GM23248 (cell line): ENCODE measurements around the gene DDAH1. TPM values are rescaled to one million over a fixed set of nuclear protein-coding genes. Genes with fewer than 3 reads are reported as not detected.

Experiments
- DNase-seq: peaks from one replicate; pipeline ENCODE4 v3.0.0-alpha.2; 2015
- H2AFZ ChIP-seq: fragments of 200-600 bp; sonication (generic); 2 replicates; pipeline ENCODE4 v1.6.1; 2016; ENCODE audit warnings: antibody characterized with exemption
- H3F3A ChIP-seq: fragments of 200-600 bp; sonication (generic); 2 replicates; pipeline ENCODE4 v1.6.1; 2016; ENCODE audit warnings: mild to moderate bottlenecking, antibody characterized with exemption, mixed run types; ENCODE audit not compliant: insufficient read depth
- H3K27ac ChIP-seq: fragments of 200-600 bp; sonication (generic); 2 replicates; pipeline ENCODE4 v1.5.1; 2016; ENCODE audit warnings: mild to moderate bottlenecking
- H3K27me3 ChIP-seq: fragments of 200-600 bp; sonication (generic); replicated peaks from 2 replicates; pipeline ENCODE4 v1.6.1; 2016; ENCODE audit warnings: mild to moderate bottlenecking; ENCODE audit not compliant: insufficient read depth
- H3K36me3 ChIP-seq: fragments of 200-600 bp; sonication (generic); 2 replicates; pipeline ENCODE4 v1.6.1; 2016; ENCODE audit warnings: low read depth, mild to moderate bottlenecking
- H3K4me1 ChIP-seq: fragments of 200-600 bp; sonication (generic); 2 replicates; pipeline ENCODE4 v1.6.1; 2016; ENCODE audit warnings: mild to moderate bottlenecking; ENCODE audit not compliant: insufficient read depth
- H3K4me2 ChIP-seq: fragments of 200-600 bp; sonication (generic); one replicate; pipeline ENCODE4 v1.6.1; 2016; ENCODE audit warnings: mild to moderate bottlenecking; ENCODE audit not compliant: unreplicated experiment
- H3K4me3 ChIP-seq: fragments of 200-600 bp; sonication (generic); 2 replicates; pipeline ENCODE4 v1.5.1; 2016; ENCODE audit warnings: mild to moderate bottlenecking
- H3K79me2 ChIP-seq: fragments of 200-600 bp; sonication (generic); 2 replicates; pipeline ENCODE4 v1.6.1; 2016; ENCODE audit warnings: mild to moderate bottlenecking; ENCODE audit not compliant: insufficient read depth
- H3K9ac ChIP-seq: fragments of 200-600 bp; sonication (generic); 2 replicates; pipeline ENCODE4 v1.6.1; 2016; ENCODE audit warnings: mild to moderate bottlenecking
- H3K9me2 ChIP-seq: fragments of 200-600 bp; sonication (generic); 2 replicates; pipeline ENCODE4 v1.6.1; 2016; ENCODE audit warnings: mixed run types, mild to moderate bottlenecking, moderate library complexity; ENCODE audit not compliant: insufficient read depth
- H3K9me3 ChIP-seq: fragments of 200-600 bp; sonication (generic); one replicate; pipeline ENCODE4 v1.6.1; 2017; ENCODE audit warnings: low read depth
- H4K20me1 ChIP-seq: fragments of 200-600 bp; sonication (generic); 2 replicates; pipeline ENCODE4 v1.6.0; 2016; ENCODE audit not compliant: insufficient read depth
- EZH2 ChIP-seq: fragments of 200-600 bp; sonication (generic); IDR thresholded peaks from 2 replicates; pipeline ENCODE4 v1.6.1; 2018; ENCODE audit warnings: antibody characterized with exemption, mild to moderate bottlenecking; ENCODE audit not compliant: insufficient read depth, poor library complexity, severe bottlenecking
- EZH2phosphoT487 ChIP-seq: fragments of 200-600 bp; sonication (generic); IDR thresholded peaks from 2 replicates; pipeline ENCODE4 v1.6.1; 2018; ENCODE audit warnings: antibody characterized with exemption, moderate library complexity, mild to moderate bottlenecking, low read depth; ENCODE audit not compliant: insufficient read depth
- WGBS, 2 experiments: methylation state at CpG; one replicate each; pipeline ENCODE4 v1.1.6; 2015 to 2017; ENCODE audit warnings: low lambda C conversion rate in 2 of 2, low coverage in 1 of 2; ENCODE audit errors: missing lambda C conversion rate in 2 of 2; 5-methylcytosine and 5-hydroxymethylcytosine counted together
- in situ Hi-C: fragments of 300-500 bp; cut with MboI; formaldehyde crosslinking; loops from 2 replicates; pipeline ENCODE4 v1.15.0; 2020
- polyA plus RNA-seq: library from polyadenylated mRNA; unstranded; fragments of >200 nt; fragmentation: Nextera tagmentation; extraction: Ambion mirVana; gene quantifications from 2 replicates; pipeline ENCODE4 v1.2.1, GENCODE V29; 2016
- total RNA-seq: library from RNA; depleted of rRNA; stranded (reverse); fragments of >200 nt; shearing (Covaris generic); gene quantifications from 2 replicates; pipeline ENCODE4 v1.2.3, GENCODE V29; 2014

The DDAH1 gene
- total and polyA plus RNA-seq, 2 experiments from 2014 or later = 168 to 238 TPM

DNA sequence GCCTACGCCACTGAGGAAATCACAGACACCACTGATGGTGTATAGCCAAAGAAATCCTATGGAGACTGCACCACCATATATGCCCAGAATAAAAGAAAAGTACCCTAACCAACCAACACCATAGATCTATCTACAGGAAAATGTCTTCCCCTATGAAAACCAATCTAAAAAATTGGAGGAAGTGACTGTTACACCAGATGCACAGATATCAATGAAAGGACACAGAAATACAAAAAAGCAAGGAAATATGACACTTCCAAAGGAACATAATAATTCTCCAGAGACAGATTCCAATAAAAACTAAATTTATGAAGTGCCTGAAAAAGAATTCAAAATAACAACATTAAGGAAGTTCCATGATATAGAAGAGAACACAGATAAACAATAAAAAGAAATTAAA, 131.8 kb downstream of the DDAH1 start:
- DNase-seq = no peak
- peak overlapping the region; percentile 24 for H3K27ac ChIP-seq
- in situ Hi-C loops = no loop called here

DNA sequence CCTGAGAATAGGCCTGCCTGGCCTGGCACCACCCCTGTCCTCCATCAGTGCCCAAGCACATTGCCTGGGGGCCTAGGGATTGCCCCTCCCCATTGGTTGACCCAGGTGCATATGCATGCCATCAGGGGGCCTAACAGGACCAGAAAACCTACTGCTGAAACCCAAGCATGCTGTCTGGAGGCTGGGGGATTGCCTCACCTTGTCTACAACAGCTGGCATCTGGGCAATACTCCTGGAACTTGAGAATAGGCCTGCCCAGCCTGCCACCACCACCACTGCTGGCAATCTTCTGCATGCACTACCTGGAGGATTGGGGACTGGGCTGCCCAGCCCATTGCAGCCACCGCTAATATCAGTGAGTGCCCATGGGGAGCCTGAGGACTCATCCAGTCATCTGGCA, 132.4 kb downstream of the DDAH1 start:
- in situ Hi-C loops = no loop called here
- Histone ChIP-seq H4K20me1 (no peaks in the 10 kb centered on the region), H3K9me2 (no peaks in the 10 kb centered on the region), H3F3A (peaks cover 83% of the 10 kb centered on the region), H3K79me2 (peaks cover 69% of the 10 kb centered on the region), H3K27ac (peak overlapping the region; percentile 98; the same call in 1 of the 2 replicates), H3K9me3 (peaks cover 6% of the 10 kb centered on the region), H3K27me3 (no peaks in the 10 kb centered on the region), H3K4me2 (no peak overlapping the region), H3K4me3 (no peak overlapping the region), H3K36me3 (peaks cover 14% of the 10 kb centered on the region; the same call in 1 of the 2 replicates), H3K4me1 (peaks cover 65% of the 10 kb centered on the region), H3K9ac (no peak overlapping the region), H2AFZ (no peak overlapping the region)
- WGBS, 2 experiments = 92 to 100% methylated on average over 1 of the region's 1 CpG
- DNase-seq = no peak
- TF ChIP-seq EZH2 (no peak), EZH2phosphoT487 (no peak)

More for the DNA sequence above, 131.8 kb downstream of the DDAH1 start:
- H3K9me2 ChIP-seq = no peaks in the 10 kb centered on the region
- H3F3A ChIP-seq = peaks cover 83% of the 10 kb centered on the region
- TF ChIP-seq EZH2phosphoT487 (no peak), EZH2 (no peak)
- H3K4me3 ChIP-seq = no peak overlapping the region
- H3K79me2 ChIP-seq = peaks cover 69% of the 10 kb centered on the region
- no peak overlapping the region for H2AFZ ChIP-seq
- H3K9me3 ChIP-seq = peaks cover 6% of the 10 kb centered on the region
- H3K4me1 ChIP-seq = peaks cover 63% of the 10 kb centered on the region
- no peak overlapping the region for H3K9ac ChIP-seq
- H3K27me3 ChIP-seq = no peaks in the 10 kb centered on the region
- no peaks in the 10 kb centered on the region for H4K20me1 ChIP-seq
- H3K4me2 ChIP-seq = no peak overlapping the region
- H3K36me3 ChIP-seq = peaks cover 14% of the 10 kb centered on the region; the same call in 1 of the 2 replicates
- 100% methylated on average over 1 of the region's 1 CpG for WGBS, 2 experiments

DNA sequence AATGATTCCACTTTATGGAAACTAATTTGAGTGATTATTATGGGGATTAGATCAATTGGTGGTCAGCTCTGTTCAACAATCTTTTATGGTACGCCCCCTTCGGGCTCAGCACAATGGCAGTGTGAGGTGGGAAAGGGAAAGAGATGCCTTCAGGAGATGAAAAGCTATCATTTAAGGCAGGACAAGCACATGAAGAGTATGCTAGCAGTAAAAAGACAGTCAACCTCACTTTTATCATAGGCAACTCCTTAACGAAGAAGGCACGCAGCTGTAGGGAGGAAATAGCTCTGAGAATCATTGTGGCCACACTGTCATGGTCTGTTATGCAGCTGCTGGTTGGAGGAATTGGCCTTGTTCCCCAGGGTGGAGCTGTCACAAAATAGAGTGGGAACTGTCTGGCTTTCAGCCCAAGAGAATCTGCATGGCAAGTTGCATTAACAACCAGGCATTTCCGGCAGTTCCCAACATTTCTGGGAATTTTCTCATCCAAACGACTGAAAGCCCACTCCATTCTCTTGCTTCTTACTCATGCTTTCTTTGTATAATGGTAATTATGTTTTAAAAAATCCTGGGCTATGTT, 134.2 kb downstream of the DDAH1 start:
- Histone ChIP-seq H3K9ac (peak overlapping the region; percentile 83), H4K20me1 (no peaks in the 10 kb centered on the region), H3K9me2 (no peaks in the 10 kb centered on the region), H3F3A (peaks cover 85% of the 10 kb centered on the region), H3K27ac (peak overlapping the region; percentile 98), H3K9me3 (peaks cover 6% of the 10 kb centered on the region), H3K36me3 (peaks cover 14% of the 10 kb centered on the region; the same call in 1 of the 2 replicates), H3K4me2 (peak overlapping the region; percentile 80), H2AFZ (no peak overlapping the region), H3K4me3 (peak overlapping the region; percentile 30), H3K27me3 (no peaks in the 10 kb centered on the region), H3K4me1 (peaks cover 83% of the 10 kb centered on the region), H3K79me2 (peaks cover 69% of the 10 kb centered on the region)
- in situ Hi-C loops = no loop called here
- peak; percentile 96 for DNase-seq
- WGBS, 2 experiments = 7% methylated on average over 6 of the region's 6 CpGs
- TF ChIP-seq EZH2 (no peak), EZH2phosphoT487 (no peak)

DNA sequence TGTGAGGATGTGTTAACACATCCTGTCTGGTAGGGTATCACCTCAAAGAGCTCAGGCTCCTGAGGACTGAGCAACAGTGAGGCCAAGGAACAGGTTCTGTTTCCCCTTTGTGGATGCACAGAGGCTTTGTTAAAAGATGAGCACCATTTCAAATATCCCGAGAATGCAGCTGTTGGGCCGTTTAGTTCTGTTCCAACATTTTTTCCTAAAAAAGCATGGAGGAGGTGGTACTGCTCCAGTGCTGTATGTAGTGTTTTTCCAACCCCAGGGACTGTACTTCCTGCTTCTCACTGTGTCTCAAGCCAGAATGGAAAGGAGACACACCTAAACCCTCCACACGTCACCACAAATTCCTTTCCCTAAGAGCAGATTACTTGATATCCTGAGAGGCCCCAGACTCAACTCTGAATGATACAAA, 134.7 kb downstream of the DDAH1 start:
- peak; percentile 78 for DNase-seq
- Histone ChIP-seq H3K27ac (peak overlapping the region; percentile 98), H3K9me2 (no peaks in the 10 kb centered on the region), H4K20me1 (no peaks in the 10 kb centered on the region), H3K4me2 (peak overlapping the region; percentile 80), H3K4me1 (peaks cover 85% of the 10 kb centered on the region), H3K4me3 (peak overlapping the region; percentile 30), H3K9me3 (peaks cover 6% of the 10 kb centered on the region), H3K79me2 (peaks cover 70% of the 10 kb centered on the region), H2AFZ (no peak overlapping the region), H3K27me3 (no peaks in the 10 kb centered on the region), H3K9ac (peak overlapping the region; percentile 83), H3K36me3 (peaks cover 14% of the 10 kb centered on the region; the same call in 1 of the 2 replicates), H3F3A (peaks cover 91% of the 10 kb centered on the region)
- in situ Hi-C loops = no loop called here
- TF ChIP-seq EZH2 (no peak), EZH2phosphoT487 (no peak)
- 0 to 3% methylated on average over 3 of the region's 3 CpGs for WGBS, 2 experiments
